Bone marrow (tissue), 2 donors: Measurements from ENCODE around the gene RABGGTA.
"Not testable (repeated sequence)": the region's sequence is repeated elsewhere in the genome, so short reads cannot be mapped to it uniquely, and the experiment has no call there.

Experiments used
- DNase-seq, 2 donors: peaks; one replicate each; lab custom pipeline; 2025; lab: John Stamatoyannopoulos, UW

RABGGTA gene

DNA sequence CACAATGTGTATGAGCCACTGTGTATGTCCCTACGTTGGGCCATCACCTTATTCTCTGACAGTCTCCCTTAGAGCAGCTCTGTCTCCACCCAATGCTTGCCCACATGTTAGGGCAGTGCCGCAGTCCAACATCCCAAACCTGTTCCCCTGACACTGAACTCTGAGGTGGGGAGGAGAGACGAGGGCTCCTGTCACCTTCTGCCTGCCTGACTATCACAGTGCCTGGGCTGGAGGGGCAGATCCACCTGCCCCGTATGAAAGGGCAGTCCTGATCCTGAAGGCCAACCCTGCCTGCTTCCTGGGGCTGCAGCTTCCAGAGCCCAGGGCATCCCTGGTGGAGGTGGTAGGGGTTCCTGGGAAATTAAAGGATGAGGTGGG lies 10.6 kb downstream of the RABGGTA start:
- DNase-seq: no peak

DNA sequence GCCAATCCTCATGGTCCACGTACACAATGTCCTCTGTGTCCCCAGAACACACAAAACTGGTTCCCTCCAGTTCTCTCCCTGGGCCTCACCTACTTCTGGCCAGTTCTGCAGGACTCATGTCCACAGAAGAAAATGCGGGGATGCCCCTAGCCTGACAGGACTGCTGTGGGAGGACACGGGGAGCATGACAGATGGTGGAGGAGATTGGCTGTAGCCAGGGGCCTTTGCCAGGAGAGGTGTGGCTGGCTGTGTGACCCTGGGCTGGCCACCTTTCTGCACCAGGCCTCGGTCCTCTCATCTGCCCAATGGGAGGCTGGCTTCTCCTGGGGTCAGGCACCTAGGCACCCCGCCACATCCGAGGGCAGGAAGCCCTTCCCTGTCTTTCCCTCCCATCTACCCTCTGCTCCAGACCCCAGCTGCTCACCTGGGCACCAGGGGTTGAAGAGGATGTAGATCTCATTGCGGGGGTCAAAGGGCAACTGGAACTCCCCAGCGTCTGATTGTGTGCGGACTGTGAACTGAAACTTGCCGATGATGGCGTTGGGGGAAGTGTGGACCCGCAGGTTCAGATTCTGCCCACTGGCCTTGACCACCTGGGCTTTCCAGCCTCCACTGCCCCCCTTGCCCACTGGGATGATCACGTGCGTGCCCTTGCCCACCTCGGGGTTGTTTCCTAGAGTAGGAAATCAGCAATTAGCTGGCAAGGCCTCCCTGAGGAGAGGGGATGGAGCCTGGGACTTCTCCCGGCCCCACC lies 11.2 kb downstream of the RABGGTA start:
- no peak for DNase-seq

DNA sequence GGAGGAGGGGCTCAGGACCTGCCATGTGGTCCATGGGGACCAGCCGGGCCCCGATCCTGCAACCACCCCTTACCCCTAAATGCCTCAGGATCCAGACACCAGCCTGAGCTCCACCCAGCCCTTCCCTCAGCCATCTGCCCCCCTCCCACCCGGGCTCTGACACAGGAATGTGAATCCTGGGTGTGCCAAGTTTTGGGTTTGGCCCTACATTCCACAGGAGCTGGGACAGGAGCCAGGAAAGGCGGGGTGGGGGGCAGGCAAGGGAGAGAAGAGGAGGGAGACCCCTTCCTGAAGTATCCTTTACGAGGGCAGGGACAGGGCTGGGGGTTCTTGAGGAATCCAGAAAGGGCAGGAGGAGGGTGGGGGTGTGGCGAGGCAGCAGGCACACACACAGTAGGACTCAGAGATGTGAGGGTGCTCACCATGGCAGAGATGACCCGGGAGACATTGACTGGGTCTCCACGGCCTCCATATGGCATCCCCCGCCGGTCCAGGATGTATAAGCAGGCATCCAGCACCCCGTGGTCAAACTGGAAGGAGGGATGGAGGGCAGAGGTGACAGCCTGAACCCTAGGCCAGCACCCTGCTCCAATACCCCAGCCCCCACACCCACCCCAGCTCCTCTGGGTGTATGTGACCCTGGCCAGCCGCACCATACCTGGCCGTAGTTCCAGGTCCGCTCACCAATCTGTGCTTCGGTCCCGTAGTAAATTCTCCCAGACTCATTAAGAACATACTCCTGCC lies 11.9 kb downstream of the RABGGTA start:
- no peak for DNase-seq

DNA sequence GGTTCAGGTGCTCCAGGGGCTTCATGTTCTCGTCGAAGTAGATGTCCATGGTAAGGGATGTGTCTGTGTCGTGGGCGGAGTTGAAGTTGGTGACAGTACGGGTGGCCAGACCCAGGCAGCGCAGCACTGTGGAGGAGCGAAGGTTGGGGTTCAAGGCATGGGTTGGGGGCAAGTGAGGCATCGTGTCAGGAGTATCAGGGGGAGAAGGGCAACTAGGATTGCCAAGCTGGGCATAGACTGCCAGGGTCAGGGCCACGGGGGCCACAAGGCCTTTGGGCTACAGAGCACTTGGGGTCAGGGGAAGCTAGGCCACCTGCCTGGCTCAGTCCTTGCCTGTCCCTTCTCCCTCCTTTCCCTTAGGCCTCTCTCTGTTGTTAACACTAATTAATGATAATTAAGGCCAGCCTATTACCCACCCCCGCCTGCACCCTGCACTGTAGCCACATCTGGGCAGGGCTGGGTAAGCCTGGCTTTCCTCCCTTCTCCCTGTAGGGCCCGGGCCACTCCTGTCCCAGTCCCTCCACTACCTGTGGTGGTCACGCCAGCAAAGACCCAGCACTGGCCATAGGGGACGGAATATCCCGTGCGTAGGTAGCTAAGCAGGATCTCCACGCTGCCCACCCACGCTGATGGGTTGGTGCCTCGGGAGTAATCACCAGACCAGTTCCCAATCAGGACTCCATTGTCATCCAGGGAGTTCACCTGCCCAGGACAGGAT lies 12.7 kb downstream of the RABGGTA start:
- no peak for DNase-seq

DNA sequence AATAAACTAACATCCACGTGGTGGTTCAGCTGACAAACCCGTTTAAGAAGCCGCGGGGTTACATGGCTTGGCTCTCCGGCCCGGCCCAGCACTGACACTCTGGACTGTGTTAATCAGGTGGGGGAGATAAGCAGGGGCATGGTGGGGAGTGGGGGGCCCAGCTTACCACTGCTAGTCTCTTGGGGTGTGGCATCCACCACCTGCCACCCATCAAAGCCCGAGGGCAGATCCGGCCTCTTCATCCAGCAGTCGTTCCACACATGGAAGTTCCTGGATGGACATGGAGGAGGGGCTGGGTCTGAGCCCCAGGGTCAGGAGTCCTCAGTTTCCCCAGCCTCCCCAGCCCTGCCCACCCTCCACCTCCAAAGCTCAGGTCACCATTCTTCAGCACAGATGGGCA lies 13.3 kb downstream of the RABGGTA start:
- no peak for DNase-seq

DNA sequence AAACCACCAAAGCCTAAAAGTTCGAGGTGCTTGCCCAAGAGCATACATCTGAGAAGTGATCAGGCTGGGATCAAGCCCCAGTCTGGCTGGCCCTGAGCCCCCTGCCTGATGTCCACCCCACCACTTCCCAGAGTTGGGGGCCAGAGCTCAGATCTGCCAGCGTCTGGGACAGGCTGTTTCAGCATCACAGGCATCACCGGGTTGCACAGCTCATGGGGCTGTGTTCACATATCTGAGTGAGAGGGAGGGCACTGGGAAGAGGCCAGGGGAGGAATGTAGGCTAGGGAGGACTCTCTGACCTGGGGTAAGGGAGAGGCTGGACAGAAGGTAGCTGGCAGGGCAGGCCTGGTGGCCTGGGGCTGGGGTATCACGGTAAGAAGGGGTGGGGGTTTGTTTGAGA lies 14.4 kb downstream of the RABGGTA start:
- no peak for DNase-seq

DNA sequence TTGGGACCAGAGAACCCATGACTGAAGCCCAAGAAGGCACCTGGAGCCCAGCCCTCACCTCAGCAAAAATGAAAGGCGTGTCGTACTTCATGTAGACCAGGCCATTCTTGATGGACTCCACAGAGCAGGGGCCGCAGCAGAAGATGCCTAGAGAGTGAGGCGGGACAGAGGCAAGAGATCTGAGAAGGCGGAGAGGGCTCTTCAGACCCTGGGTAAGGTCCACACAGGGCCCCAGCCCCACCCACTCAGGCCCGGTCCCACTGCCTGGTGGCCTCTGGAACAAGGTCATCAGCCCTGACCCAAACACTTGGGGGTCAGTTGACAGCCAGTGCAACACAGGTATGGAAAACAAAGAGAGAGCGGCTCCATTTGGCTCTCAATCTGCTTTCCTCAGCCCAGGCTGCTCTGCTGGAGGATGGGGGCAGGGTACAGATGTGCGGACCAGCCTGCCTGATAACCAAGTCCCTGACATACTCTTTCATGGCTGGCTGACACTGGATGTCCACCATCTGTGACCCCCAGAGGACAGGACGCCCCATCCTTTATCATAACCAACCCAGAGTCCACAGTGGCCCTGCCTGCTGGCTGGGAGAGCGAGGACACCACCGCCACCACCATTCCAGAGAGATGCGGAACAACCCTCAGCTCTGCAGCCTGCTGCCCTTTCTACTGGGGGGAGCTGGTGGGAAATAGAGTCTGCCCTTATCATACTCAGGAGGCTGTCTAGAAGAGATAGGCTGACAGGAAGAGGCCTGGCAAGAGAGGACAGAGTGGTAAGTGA lies 15.3 kb downstream of the RABGGTA start:
- DNase-seq: no peak

DNA sequence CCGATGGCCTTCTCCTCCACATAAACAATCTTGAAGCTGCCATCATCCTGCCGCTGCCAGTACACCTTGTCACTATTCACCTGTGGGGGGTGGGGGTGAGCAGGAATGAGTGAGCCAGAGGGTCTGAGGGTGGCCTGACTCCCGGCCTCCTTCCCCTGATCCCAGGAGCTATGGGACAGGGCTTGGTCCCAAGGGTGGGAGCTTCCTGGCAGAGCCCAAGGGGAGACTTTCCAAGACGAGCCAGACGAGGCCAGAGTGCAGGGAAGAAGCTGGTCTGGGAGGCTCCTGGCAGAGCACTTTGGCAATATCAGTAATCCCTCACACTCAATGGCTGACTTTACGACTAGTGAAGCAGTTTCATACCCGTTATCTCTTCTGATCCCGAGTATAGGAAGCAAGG lies 16.0 kb downstream of the RABGGTA start:
- no peak for DNase-seq

DNA sequence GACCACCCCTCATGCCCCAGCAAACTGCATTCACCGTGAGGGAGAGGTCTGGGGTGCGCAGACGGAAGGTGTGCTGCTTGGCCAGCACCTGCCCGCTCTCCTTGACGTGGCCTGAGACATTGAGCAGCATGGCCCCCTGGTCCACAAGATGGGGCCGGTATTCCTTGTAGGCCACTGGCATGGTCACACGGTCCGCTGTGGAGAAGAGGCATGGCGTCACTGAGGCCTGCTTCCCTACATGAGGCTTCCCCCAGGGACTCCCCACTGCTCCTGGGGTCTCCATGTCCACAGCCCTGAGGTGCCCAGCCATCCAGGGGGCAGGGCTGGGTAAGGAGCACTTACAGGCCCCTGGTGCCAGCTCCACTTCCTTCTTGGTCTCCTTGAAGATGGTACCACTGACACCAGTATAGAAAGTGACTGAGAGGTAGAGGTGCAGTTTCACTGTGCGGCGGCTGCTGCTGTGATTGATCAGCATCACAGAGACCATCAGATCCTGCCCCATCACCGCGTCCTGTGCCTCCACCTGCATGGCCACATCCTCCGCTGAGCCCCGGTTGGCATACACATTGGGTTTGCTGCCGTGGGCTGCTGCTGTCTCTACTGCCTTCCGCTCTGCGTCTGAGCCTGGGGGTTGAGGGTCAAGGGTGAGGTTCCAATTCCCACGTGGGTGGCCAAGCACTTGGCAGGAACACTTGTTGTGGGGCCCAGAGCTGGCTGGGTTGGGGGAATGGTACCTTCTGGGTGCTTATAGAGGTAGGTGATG lies 16.6 kb downstream of the RABGGTA start:
- DNase-seq: no peak

DNA sequence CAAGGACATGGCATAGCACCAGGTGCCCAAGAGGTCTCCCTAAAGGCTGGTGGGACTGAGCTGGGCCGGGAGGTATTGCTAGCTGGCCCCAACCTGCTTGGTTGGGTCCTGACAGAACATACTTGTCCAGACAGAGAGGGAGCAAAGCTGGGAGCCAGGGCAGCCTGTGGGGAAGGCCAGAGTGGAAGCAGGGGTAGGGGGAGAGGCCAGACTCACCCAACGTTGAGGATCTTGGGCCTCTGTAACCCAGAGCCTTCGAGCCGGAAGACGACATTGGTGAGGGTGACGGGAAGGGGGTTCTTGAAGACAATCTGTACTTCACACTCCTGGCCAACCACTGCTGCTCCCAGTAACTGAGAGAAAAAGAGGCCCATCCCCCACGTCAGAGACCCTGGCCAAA lies 17.5 kb downstream of the RABGGTA start:
- DNase-seq: no peak

DNA sequence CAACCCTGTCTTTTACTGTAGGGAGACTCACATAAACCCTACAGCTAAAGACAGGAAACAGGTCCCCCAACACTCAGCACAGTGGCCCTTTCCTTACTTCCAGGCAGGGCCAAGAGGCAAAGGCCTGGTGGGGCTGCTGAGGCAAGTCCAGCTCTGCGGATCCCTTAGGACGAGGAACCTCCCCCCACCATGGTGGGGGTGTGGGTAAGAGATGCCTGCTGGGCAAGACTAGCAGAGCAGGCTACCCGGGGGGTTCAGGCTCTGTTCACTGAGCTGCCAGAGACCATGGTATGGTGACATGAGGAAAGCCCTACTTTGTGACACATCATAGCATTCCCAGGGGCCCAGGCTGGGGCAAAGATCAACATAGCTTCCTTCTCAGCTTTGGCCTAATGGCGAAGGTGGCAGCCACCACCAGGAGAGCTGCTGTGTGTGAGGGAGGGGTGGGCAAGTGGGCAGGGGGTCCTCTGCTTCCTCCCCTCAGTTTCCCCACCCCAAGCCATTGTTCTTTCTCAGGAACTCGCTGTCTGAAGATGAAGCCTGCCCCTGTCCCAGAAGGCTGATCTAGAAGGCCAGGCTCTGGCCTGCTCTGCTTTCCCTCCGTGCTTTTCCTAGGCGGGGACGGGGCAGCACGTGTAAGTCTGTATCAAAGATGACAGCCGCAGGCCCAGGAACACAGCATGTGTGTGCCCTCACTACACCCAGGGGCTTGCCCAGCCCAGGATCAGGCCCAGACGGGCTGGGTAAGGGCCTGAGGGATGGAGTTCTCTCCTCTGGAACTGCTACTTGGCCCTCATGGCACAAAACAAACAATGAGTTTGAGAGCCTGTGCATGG lies 18.9 kb downstream of the RABGGTA start:
- DNase-seq: no peak

DNA sequence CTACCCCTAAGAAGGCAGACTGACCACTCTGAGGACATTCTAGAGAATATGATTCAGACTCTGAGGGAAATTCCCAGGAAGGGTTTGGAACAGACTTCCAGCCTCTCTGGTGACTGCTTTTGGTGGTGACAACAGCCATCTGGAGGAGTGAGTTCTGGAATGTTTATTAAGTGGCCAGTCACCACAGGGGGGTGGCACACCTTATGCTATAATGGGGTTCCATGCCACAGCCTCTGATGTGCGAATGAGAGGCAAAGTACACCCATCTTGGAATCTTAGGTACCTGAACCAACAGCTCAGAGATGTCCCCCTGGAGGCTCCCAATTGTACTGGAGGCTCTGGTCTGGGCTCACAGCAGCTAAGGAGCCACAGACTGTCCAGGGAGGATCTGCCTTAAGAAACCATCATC lies 19.5 kb downstream of the RABGGTA start:
- no peak for DNase-seq

DNA sequence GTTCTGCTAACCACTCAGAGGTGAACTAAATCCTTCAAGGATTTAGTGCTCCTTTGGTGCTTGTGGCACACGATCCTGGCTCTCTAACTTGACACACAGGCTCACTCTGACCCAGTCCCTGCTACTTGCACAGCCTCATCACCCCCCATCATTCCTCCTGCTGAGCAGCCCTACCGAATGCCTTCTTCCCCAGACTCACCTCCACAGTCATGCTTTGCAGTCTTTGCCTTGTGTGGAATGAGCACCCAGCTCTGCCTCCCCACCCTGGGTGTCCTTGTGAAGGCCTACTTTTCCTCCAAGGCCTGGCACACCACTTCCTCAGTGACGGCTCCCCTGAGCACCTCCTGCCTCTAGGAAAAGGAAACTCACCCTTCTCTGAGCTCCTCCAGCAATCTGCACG lies 21.0 kb downstream of the RABGGTA start:
- no peak for DNase-seq

DNA sequence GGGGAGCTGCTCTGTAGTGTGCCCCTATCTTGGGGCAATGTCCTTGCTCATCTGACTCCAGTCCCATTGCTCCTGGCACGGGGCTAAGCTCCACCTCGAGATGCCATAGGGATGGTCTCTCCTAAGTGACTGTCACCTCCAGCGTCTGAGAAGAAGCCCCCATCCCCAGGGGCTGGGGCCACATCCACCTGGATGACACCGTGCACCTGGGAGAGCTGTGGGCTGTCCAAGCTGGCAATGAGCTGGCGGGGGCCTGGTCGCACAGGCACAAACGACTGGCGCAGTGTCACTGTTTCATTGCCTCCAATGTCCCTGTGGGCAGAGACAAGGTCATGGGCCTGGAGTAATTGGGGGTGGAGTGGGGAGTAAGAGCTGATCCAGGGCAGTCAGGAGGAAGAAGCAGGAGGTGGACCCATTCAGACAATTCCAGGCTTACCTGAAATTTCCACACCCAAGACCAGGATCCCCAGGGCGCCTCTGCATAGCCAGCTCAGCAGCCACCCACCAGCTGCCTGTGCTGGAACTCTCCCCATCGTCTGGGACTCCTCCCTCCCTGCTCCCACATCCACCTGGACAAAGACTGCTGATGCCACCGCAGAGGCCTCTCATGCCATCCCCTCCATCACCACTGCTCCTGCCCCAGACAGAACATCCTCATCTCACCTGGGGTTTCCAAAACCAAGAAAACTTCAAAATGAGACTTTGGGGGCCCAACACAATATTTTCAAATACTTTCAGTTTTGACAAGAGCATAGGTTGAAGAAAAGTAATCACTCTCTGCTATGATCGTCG lies 22.0 kb downstream of the RABGGTA start:
- no peak for DNase-seq

DNA sequence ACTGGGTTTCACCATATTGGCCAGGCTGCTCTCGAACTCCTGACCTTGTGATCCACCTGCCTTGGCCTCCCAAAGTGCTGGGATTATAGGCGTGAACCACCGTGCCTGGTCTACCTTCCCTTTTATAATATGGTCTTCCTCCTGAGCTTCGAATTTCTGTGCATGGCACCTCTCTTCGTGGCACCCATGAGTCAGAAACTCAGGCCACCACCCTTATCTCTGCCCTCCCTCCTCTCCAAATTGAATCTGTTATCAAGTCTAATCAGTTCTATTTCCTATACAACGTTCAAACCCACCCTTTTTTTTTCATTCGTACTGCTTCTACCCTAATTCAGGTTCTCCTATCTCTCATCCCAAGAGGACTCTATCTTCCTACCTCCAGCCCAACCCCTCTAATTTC lies 24.0 kb downstream of the RABGGTA start:
- no peak for DNase-seq

DNA sequence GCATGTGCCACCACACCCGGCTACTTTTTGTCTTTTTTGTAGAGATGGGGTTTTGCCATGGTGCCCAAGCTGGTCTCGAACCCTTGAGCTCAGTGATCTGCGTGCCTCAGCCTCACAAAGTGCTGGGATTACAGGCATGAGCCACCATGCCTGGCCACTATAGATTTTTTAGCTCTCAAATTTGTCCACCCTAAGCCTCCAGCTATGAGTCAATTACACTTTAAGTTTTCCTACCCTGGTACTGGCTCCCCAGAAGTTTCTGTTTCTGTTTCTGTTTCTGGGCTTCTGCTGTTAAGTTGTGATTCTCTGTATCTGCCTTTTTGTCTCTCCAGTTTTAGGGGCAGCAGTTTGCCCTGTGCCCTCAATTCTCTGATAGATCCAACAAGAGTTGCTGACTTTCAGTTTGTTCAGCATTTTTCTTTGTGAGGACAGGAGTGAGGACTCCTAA lies 24.6 kb downstream of the RABGGTA start:
- peak in 1 of 2 donors; percentile 71 for DNase-seq

DNA sequence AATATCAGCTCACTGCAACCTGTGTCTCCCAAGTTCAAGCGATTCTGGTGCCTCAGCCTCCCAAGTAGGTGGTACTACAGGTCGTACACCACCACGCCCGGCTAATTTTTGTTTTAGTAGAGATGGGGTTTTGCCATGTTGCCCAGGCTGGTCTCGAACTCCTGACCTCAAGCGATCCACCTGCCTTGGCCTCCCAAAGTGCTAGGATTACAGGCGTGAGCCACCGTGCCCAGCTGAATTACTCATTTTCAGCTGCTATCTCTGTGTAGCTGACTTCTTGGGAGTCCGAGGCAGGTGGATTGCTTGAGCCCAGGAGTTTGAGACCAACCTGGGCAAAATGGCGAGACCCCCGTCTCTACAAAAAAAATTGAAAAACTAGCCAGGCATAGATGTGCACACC lies 26.0 kb downstream of the RABGGTA start:
- DNase-seq: not testable (repeated sequence)

DNA sequence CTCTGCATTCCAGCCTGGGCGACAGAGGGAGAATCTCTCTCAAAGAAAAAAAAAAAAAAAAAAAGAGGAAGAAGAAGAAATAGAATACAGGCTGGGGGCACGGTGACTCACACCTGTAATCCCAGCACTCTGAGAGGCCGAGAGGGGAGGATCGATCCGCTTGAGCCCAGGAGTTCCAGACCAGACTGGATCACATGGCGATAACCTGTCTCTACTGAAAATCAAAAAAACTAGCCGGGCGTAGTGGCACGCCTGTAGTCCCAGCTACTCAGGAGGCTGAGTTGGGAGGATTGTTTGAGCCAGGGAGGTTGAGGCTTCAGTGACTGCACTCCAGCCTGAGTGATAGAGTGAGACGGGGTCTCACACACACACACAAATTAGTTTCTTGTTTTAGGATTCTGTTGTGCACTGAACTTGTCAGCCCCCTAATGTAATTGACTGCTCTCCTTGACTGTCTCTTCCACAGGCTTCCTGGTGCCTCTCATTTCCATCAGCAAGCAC lies 28.0 kb downstream of the RABGGTA start:
- DNase-seq: peak in 1 of 2 donors; percentile 79

DNA sequence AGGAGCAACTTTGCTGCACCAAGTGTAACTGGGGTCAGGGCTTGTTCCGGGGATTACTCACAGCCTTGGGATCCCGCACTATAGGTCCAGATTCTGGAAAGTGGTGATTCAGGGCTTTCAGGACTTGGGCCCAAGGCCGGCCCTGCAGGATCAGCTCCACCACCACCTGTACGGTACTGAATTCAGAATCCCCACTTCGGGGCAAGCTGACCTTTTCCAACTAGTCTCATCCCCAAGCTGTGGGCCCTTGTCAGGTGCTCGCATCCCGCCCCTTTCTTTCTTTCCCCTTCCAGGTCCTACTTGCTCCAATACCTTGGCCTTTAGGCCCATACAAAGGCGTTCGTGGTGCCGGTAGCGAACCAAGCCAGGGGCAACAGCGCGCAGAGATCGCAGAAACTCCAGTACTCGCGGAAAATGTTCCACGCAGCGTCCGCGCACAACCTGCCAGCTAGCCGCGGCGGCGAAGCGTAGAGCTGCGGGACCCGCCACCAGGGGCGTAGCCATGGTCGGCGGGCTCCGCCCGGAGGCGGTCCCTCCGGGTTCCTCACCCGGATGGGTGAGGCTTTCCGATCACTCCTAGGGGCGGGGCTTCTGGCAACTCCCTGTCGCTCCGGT lies 29.5 kb downstream of the RABGGTA start:
- DNase-seq: no peak
